ENCODE data around the gene PTPN1.
A peak's percentile ranks its signal among the peaks of the same experiment; 100 is the strongest.

Gene PTPN1

DNA sequence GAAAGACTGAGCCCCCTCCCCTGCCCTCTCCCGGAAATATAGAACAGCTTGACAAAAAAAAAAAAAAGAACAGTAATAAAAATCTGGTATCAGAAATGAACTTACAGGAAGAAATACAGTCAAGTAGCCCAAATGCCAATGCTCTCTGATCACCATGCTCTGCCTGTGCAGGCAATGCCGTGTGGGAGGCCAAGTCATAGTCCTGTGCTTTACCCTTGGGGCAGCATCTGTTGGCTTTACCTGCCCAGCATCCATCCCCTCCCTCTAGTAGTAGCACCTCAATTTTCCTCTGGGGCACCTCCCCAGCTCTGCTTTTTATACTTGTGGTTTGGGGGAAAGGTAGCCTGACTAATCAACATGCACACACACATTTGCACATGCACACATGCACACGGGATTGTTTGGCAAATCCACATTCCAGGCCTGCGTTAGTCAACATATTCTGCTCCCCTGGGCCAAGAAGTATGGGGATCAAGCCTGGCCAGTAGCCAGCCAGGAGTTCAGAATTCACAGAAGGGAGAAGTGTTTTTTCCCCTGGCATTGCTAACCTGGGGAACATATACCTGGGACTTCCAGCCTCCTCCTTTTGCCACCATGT is 111.0 kb downstream of the PTPN1 start:
- no peak for DNase-seq (ENCODE audit: low read depth)
- no peak for TF ChIP-seq CTCF (IDR thresholded peaks at IDR 0.05; ENCODE audit: low read length, missing control alignments)
- no peak overlapping the region for H3K4me3 ChIP-seq (replicated peaks; ENCODE audit: low read depth, low read length)

DNA sequence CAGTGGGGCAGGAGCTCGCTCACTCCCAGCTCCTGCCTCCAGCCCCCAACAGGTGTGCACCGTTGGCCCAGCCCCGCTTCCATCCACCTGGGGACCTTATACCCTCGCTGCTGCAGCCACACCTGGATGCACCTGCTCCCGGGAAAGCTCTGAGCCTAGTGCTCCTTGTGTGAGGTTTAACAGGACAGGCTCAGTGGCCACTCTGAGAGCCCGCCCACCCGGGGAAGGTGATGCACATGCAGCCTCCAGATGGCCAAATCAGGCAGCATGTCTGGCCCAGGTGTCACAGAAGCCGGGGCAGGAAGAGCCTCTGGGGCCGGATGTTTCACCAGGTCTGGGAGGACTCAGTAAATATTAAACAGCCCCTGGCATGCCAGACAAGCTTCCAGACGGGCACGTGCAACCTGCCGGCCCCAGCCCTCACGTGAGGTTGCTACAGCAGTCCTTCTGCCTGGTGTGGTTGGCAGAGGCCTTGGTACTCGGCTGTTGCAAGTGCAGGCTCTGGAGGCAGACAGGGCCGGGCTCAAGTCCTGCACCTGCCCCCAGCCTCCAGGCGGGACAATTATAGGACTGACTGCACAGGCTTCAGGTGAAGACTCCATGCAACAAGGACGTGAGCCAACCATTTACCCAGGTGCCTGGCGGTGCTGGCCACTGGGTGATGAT is 114.3 kb downstream of the PTPN1 start:
- TF ChIP-seq CTCF (IDR thresholded peaks at IDR 0.05; ENCODE audit: low read length, missing control alignments): no peak
- no peak for DNase-seq (ENCODE audit: low read depth)
- no peak overlapping the region for H3K4me3 ChIP-seq (replicated peaks; ENCODE audit: low read depth, low read length)

DNA sequence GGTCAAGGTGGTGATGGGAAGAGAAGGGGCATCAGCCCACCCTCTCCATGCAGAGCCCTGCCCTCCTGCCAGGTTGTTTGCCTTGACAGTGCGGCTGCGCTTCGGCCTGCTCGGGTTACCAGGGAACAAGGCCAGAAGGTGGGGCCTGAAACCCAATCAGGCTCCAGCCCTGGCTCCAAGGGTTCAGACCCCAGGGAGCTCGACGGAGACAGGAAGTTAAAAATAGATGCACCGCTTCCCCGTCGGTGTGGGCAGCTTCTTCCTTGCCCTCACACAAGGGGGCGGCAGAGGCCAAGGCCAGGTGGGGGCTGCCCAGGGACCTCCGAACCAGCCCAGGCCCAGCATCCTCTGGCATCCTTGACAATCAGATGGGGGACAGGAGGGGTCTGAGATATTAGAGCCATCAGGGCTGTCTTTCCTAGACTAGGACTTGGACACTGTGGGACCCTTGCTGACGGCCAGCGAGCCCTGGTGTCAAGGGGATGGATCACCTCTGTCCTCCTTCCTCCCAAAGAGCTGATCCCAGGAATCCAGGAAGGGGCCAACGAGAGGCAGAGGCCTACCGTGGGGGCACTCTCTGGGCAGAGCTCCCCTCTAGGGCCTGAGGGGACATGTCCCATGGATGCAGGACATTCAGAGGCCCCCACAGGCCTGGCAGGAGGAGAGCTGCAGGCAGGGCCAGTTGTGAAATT is 115.9 kb downstream of the PTPN1 start:
- peak; percentile 58 for DNase-seq (ENCODE audit: low read depth)
- H3K4me3 ChIP-seq (replicated peaks; ENCODE audit: low read depth, low read length): no peak overlapping the region
- peak; percentile 68 for TF ChIP-seq CTCF (IDR thresholded peaks at IDR 0.05; ENCODE audit: low read length, missing control alignments)

GRCh38 chr20:50627747-50628146 is 117.6 kb downstream of the PTPN1 start:
- no peak for DNase-seq (ENCODE audit: low read depth)
- no peak for TF ChIP-seq CTCF (IDR thresholded peaks at IDR 0.05; ENCODE audit: low read length, missing control alignments)
- no peak overlapping the region for H3K4me3 ChIP-seq (replicated peaks; ENCODE audit: low read depth, low read length)

DNA sequence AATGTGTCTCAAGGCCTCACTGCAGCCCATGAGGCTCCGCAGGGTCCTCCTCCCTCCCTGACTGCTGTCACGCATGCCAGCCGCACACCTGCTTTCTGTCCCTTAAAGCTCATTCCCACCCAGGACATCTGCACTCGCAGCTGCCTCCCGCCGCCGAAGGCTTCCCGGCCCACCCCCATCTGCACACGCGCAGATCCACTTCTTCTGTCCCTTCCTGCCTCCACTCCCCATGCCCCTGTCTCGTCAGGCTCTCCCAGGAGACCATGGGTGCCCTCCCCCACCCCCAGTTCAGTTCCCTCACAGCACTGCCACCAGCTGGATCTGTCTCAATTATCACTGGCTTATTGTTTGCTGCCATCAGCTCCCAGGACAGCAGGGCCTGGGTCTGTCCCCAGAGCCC is 118.1 kb downstream of the PTPN1 start:
- no peak for DNase-seq (ENCODE audit: low read depth)
- TF ChIP-seq CTCF (IDR thresholded peaks at IDR 0.05; ENCODE audit: low read length, missing control alignments): no peak

DNA sequence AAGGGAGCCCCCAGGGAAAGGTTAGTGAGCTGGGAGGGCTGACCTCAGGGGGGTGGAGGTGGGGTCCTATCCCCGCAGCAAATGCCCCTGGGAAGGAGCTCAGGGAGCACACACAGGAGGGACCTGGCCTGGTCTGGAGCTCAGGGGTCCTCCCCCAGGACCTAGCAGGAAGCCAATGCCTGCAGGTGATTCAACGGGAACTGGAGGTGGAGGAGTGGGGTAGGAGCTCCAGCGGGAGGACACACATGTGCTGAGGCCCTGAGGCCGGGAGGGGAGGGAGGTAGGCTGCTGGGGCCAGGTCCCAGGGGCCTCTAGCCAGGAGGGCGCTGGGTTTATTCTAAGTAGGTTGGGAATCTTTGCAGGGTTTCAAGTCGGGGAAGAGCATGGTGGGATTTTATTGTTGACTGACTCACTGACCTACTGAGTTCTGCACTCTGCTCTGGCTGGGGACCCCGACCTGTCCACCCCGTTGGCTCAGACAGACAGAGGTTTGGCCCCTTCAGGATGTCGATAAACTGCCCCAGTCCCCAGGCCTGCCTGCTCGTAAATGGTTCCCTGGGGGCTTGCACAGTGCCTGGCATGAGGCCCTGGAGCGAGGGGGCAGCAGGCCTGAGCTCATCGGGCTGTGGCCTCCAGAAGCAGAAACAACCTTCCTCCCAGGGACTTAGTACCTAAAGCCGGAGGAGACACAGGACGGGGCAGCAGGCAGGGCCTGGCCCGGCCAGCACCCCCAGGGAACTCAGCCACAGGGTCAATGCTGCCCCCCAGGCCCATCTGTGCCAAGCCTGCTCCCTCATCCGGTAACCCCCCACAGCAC is 118.9 kb downstream of the PTPN1 start:
- H3K4me3 ChIP-seq (replicated peaks; ENCODE audit: low read depth, low read length): no peak overlapping the region
- no peak for DNase-seq (ENCODE audit: low read depth)
- TF ChIP-seq CTCF (IDR thresholded peaks at IDR 0.05; ENCODE audit: low read length, missing control alignments): no peak

More for the DNA sequence above, 118.1 kb downstream of the PTPN1 start:
- H3K4me3 ChIP-seq (replicated peaks; ENCODE audit: low read depth, low read length): no peak overlapping the region

Data from fibroblast of pulmonary artery (primary cell).